Thyroid gland (tissue), 4 donors: Measurements from ENCODE around the gene P3H3.
A peak's percentile ranks its signal among the peaks of the same experiment; 100 is the strongest.

Experiments
- CTCF ChIP-seq, 6 experiments: fragments of 200-600 bp in 3 of 6; fragments of 450-650 bp in 3 of 6; sonication (generic) in 3 of 6; IDR thresholded peaks; one replicate each; pipeline ENCODE4 v1.5.1; 2016 to 2019; ENCODE audit warnings: antibody characterized with exemption in 6 of 6, mild to moderate bottlenecking in 2 of 6, inconsistent platforms in 1 of 6, moderate library complexity in 1 of 6
- POLR2A ChIP-seq, 2 donors: fragments of 450-650 bp; IDR thresholded peaks; one replicate each; pipeline ENCODE4 v1.6.1; 2017; ENCODE audit warnings: antibody characterized with exemption in 2 of 2, mild to moderate bottlenecking in 2 of 2, moderate library complexity in 1 of 2

GRCh38 chr12:6829536-6830220, 1.5 kb downstream of the P3H3 start:
- TF ChIP-seq CTCF (IDR thresholded peaks at IDR 0.05) (peak in 2 of 6 experiments; percentile 14 to 19), POLR2A (IDR thresholded peaks at IDR 0.05) (no peak)
